DMS153 (cell line): ENCODE data around the gene LYSMD3.

ENCODE experiments used
- DNase-seq: peaks from one replicate; lab custom pipeline; 2025; lab: John Stamatoyannopoulos, UW

Gene LYSMD3

GRCh38 chr5:90480699-90481098 lies 48.7 kb downstream of the LYSMD3 start:
- DNase-seq = no peak

GRCh38 chr5:90479611-90480385 lies 49.6 kb downstream of the LYSMD3 start:
- DNase-seq = no peak

GRCh38 chr5:90477621-90478215 lies 51.7 kb downstream of the LYSMD3 start:
- DNase-seq = no peak

- no peak for DNase-seq
Measured at GRCh38 chr5:90477073-90477472, 52.3 kb downstream of the LYSMD3 start.

- no peak for DNase-seq
Measured at GRCh38 chr5:90476391-90476790, 53.0 kb downstream of the LYSMD3 start.

- no peak for DNase-seq
Measured at GRCh38 chr5:90475436-90475980, 53.9 kb downstream of the LYSMD3 start.

- peak; percentile 56 for DNase-seq
Measured at GRCh38 chr5:90474235-90475107, 54.9 kb downstream of the LYSMD3 start, which contains the start of the genes MBLAC2 and POLR3G. Gene MBLAC2, minus strand, starts transcription at chr5:90474771. Its CDS starts 479 bp downstream, at chr5:90474292. Gene POLR3G, plus strand, starts transcription at chr5:90474864. Its CDS starts 10,704 bp downstream, at chr5:90485568.

GRCh38 chr5:90473396-90474234 lies 55.8 kb downstream of the LYSMD3 start:
- no peak for DNase-seq

GRCh38 chr5:90472783-90473395 lies 56.5 kb downstream of the LYSMD3 start:
- DNase-seq = no peak
